Caco-2 (cell line): Measurements from ENCODE around the gene PRR35. TPM values are rescaled to one million over a fixed set of nuclear protein-coding genes. Genes with fewer than 3 reads are reported as not detected.

Source experiments
- BruUV-seq: library from RNA; stranded (reverse); fragments of 400-500 nt; replicated peaks from 2 replicates; lab custom pipeline; 2021; lab: Mats Ljungman, UMichigan
- CTCF ChIA-PET: fragments of 300-600 bp; sonication (Branson Sonifier 250); formaldehyde crosslinking; loops from one replicate; lab custom pipeline; 2022; ENCODE audit warnings: antibody characterized with exemption; lab: Charles Lee
- POLR2A ChIA-PET: fragments of 300-600 bp; sonication (Branson Sonifier 250); formaldehyde crosslinking; loops from one replicate; lab custom pipeline; 2022; ENCODE audit warnings: antibody characterized with exemption; lab: Charles Lee
- DNase-seq, 2 experiments: peaks; one replicate each; pipeline versions ENCODE4 v3.0.0 to v3.0.0-alpha.2; 2020 to 2022
- H3K27me3 ChIP-seq: replicated peaks from 2 replicates; pipeline ENCODE4 v1.6.0; 2011; ENCODE audit warnings: low read length; ENCODE audit not compliant: control insufficient read depth, insufficient read depth
- H3K36me3 ChIP-seq: 2 replicates; pipeline ENCODE4 v1.5.1; 2011; ENCODE audit warnings: low read length; ENCODE audit not compliant: control insufficient read depth, insufficient read depth
- H3K4me1 ChIP-seq: fragments of 250-450 bp; sonication (Bioruptor Pico); 2 replicates; pipeline ENCODE4 v1.5.1; 2020; ENCODE audit warnings: mild to moderate bottlenecking
- H3K4me3 ChIP-seq: 2 replicates; pipeline ENCODE4 v1.5.1; 2011; ENCODE audit warnings: low read depth, mild to moderate bottlenecking, control low read depth, low read length
- H3K9me3 ChIP-seq: fragments of 250-450 bp; sonication (Bioruptor Pico); 2 replicates; pipeline ENCODE4 v1.5.1; 2020; ENCODE audit warnings: mild to moderate bottlenecking, moderate library complexity
- H3K27ac Mint-ChIP-seq: one replicate; pipeline ENCODE4 v1.8.0; 2022; ENCODE audit warnings: mixed read lengths; ENCODE audit not compliant: unreplicated experiment
- H3K27me3 Mint-ChIP-seq: one replicate; pipeline ENCODE4 v1.8.0; 2022; ENCODE audit warnings: mixed read lengths; ENCODE audit not compliant: insufficient read depth, unreplicated experiment
- H3K36me3 Mint-ChIP-seq: one replicate; pipeline ENCODE4 v1.8.0; 2022; ENCODE audit warnings: mild to moderate bottlenecking, mixed read lengths; ENCODE audit not compliant: insufficient read depth, unreplicated experiment
- H3K4me1 Mint-ChIP-seq: one replicate; pipeline ENCODE4 v1.8.0; 2022; ENCODE audit warnings: low read depth, mixed read lengths; ENCODE audit not compliant: unreplicated experiment
- H3K4me3 Mint-ChIP-seq: one replicate; pipeline ENCODE4 v1.8.0; 2022; ENCODE audit warnings: mild to moderate bottlenecking, moderate library complexity, mixed read lengths; ENCODE audit not compliant: unreplicated experiment
- H3K9me3 Mint-ChIP-seq: one replicate; pipeline ENCODE4 v1.8.0; 2022; ENCODE audit warnings: mixed read lengths; ENCODE audit not compliant: unreplicated experiment
- intact Hi-C: fragments of 100-400 bp; cut with micrococcal nuclease; formaldehyde crosslinking; loops from one replicate; pipeline ENCODE4 v1.10.0; 2022; ENCODE audit not compliant: unreplicated experiment
- total RNA-seq: library from RNA; stranded (reverse); gene quantifications from 2 replicates; pipeline ENCODE4 v1.2.3, GENCODE V29; 2022
- TF ChIP-seq, protein P1 (sequence below), 2 experiments: fragments of 200-600 bp in 1 of 2; IDR thresholded peaks; 1 replicate in 1 of 2; 2 replicates in 1 of 2; pipeline versions ENCODE4 v1.5.1 to v1.8.0; 2011 to 2022; ENCODE audit warnings: antibody characterized with exemption in 1 of 2, control low read depth in 1 of 2, inconsistent platforms in 1 of 2, low read depth in 1 of 2, low read length in 1 of 2, mild to moderate bottlenecking in 1 of 2, moderate library complexity in 1 of 2; ENCODE audit not compliant: insufficient read depth in 1 of 2, severe bottlenecking in 1 of 2, unreplicated experiment in 1 of 2

Gene PRR35
- total RNA-seq, 1 experiment from 2014 or later, result not detected

DNA sequence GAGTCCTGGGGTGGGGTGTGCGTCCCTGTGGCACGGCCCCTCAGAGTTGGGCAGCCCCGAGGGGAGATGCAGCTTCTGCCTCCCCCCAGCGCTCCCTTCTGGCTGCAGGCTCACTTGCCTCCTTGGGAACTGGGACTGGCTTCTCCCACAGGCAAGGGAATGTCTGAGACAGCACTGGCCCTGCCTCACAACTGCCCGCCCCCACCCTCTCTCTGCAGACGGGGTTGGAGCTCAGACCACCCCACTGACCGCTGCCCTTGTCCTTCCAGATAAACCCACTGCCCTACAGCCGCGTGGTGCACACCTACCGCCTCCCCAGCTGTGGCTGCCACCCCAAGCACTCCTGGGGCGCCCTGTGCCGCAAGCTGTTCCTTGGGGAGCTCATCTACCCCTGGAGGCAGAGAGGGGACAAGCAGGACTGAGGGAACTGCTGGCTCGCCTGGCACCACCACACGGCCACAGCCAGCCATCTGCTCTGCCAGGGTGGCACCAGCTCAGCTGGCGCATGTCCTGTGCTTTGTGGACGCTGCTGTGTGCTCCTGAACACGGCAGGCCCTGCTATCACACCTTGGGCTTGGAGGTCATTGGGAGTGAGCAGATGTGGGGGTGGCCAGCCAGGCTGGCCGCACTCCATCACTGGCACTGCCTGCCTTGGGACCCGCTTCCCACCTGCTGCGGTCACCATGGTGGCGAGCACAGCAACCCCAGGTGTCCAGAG is 22.6 kb downstream of the PRR35 start:
- Mint-ChIP-seq H3K9me3 (no peaks in the 10 kb centered on the region), H3K27me3 (no peaks in the 10 kb centered on the region), H3K27ac (no peak overlapping the region), H3K36me3 (peaks cover 22% of the 10 kb centered on the region), H3K4me1 (no peaks in the 10 kb centered on the region), H3K4me3 (no peak overlapping the region)
- no TSS peak for BruUV-seq
- Histone ChIP-seq H3K27me3 (no peaks in the 10 kb centered on the region), H3K4me3 (no peak overlapping the region), H3K9me3 (no peaks in the 10 kb centered on the region), H3K36me3 (no peaks in the 10 kb centered on the region; the same call in 1 of the 2 replicates), H3K4me1 (peaks cover under 1% of the 10 kb centered on the region; the same call in 1 of the 2 replicates)
- ChIA-PET CTCF (interaction anchor here (0.5 kb wide), 1 partner anchor 44 kb away, joined by 5 read pairs; no protein-coding TSS in a partner anchor), POLR2A (no interaction called here)
- intact Hi-C loops, result no loop called here
- no peak for DNase-seq
- TF ChIP-seq, protein P1, sequence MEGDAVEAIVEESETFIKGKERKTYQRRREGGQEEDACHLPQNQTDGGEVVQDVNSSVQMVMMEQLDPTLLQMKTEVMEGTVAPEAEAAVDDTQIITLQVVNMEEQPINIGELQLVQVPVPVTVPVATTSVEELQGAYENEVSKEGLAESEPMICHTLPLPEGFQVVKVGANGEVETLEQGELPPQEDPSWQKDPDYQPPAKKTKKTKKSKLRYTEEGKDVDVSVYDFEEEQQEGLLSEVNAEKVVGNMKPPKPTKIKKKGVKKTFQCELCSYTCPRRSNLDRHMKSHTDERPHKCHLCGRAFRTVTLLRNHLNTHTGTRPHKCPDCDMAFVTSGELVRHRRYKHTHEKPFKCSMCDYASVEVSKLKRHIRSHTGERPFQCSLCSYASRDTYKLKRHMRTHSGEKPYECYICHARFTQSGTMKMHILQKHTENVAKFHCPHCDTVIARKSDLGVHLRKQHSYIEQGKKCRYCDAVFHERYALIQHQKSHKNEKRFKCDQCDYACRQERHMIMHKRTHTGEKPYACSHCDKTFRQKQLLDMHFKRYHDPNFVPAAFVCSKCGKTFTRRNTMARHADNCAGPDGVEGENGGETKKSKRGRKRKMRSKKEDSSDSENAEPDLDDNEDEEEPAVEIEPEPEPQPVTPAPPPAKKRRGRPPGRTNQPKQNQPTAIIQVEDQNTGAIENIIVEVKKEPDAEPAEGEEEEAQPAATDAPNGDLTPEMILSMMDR (IDR thresholded peaks at IDR 0.05; ENCODE audit: insufficient read depth in 1 of 2, low read depth in 1 of 2, low read length in 1 of 2, severe bottlenecking in 1 of 2, unreplicated experiment in 1 of 2), result no peak

DNA sequence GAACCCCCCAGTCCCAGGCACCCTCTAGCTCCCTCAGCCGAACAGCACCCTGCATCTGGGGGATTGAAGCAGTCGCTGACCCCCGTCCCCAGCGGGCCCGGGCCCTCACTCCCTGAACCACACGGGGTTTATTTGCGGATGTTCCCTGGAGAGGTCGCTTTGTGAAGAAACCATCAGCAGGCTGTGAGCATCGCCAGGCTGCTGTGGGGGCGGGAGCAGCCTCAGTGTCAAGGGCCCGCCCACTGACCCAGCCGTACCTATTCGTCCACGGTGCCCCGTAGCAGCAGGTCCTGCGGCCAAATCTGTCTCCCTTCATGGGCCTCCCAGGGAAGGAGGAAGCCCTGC is 23.2 kb downstream of the PRR35 start:
- Mint-ChIP-seq H3K9me3 (no peaks in the 10 kb centered on the region), H3K27ac (no peak overlapping the region), H3K4me1 (no peaks in the 10 kb centered on the region), H3K27me3 (no peaks in the 10 kb centered on the region), H3K4me3 (no peak overlapping the region), H3K36me3 (peaks cover 24% of the 10 kb centered on the region)
- ChIA-PET CTCF (no interaction called here), POLR2A (no interaction called here)
- peaks cover 3% of the 10 kb centered on the region; the same call in 1 of the 2 replicates for H3K4me1 ChIP-seq
- H3K36me3 ChIP-seq, result no peaks in the 10 kb centered on the region; the same call in none of the 2 replicates
- no peak for DNase-seq
- intact Hi-C loops, result no loop called here
- no peak overlapping the region for H3K4me3 ChIP-seq
- TF ChIP-seq, protein P1 (IDR thresholded peaks at IDR 0.05; ENCODE audit: insufficient read depth in 1 of 2, low read depth in 1 of 2, low read length in 1 of 2, severe bottlenecking in 1 of 2, unreplicated experiment in 1 of 2), result no peak
- no peaks in the 10 kb centered on the region for H3K9me3 ChIP-seq
- H3K27me3 ChIP-seq, result no peaks in the 10 kb centered on the region
- BruUV-seq, result no TSS peak

DNA sequence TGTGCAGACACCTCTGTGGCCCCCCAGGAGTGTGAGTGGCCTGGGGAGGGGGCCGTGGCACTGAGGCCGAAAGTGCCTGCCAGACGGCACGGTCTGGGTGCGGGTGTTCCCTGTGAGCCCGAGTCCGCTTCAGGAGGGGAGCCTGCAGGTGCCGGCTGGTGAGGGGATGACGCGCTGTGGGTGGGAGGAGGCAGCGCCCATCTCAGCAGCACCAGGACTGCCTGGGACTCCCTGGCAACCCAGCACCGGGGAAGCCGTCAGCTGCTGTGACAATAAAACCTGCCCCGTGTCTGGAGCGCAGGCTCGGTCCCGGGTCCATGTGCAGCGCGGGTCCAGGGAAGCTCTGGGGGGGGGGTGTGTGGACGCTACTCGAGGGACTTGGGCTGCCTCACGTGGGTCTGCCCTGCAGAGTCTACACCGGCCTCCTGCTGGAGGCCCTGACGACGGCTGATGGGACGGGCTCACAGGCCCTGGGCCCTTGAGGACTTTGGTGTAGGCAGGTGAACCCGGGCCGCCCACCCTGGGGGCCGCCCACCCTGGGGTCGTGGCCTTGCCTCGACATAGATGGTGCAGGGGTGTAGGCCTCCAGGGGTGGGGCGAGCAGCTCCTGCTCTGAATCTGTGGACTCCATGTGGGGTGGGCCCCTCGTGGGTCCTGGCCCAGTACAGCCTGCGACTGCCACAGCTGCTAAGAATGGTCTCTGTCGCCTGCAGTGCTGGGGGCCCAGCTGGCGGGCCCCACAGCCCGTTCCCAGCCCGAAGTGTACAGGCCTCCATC is 23.8 kb downstream of the PRR35 start:
- Histone ChIP-seq H3K4me3 (no peak overlapping the region), H3K4me1 (peaks cover 3% of the 10 kb centered on the region; the same call in 1 of the 2 replicates), H3K9me3 (no peaks in the 10 kb centered on the region), H3K27me3 (no peaks in the 10 kb centered on the region), H3K36me3 (no peaks in the 10 kb centered on the region; the same call in none of the 2 replicates)
- H3K4me3 Mint-ChIP-seq, result no peak overlapping the region
- BruUV-seq, result no TSS peak
- ChIA-PET CTCF (no interaction called here), POLR2A (interaction anchor here (0.5 kb wide), 1 partner anchor 57 kb away, joined by 3 read pairs; no protein-coding TSS in a partner anchor)
- no peaks in the 10 kb centered on the region for H3K27me3 Mint-ChIP-seq
- H3K27ac Mint-ChIP-seq, result no peak overlapping the region
- peaks cover 28% of the 10 kb centered on the region for H3K36me3 Mint-ChIP-seq
- no peaks in the 10 kb centered on the region for H3K4me1 Mint-ChIP-seq
- TF ChIP-seq, protein P1 (IDR thresholded peaks at IDR 0.05; ENCODE audit: insufficient read depth in 1 of 2, low read depth in 1 of 2, low read length in 1 of 2, severe bottlenecking in 1 of 2, unreplicated experiment in 1 of 2), result no peak
- intact Hi-C loops, result no loop called here
- DNase-seq, result no peak
- no peaks in the 10 kb centered on the region for H3K9me3 Mint-ChIP-seq
